NAMALWA (cell line): Measurements from ENCODE around the gene PDE4D.
"Not testable (repeated sequence)": the region's sequence is repeated elsewhere in the genome, so short reads cannot be mapped to it uniquely, and the experiment has no call there.

Experiments used
- DNase-seq: peaks from one replicate; pipeline ENCODE4 v3.0.0-alpha.2; 2015; ENCODE audit warnings: low spot score

PDE4D gene

DNA sequence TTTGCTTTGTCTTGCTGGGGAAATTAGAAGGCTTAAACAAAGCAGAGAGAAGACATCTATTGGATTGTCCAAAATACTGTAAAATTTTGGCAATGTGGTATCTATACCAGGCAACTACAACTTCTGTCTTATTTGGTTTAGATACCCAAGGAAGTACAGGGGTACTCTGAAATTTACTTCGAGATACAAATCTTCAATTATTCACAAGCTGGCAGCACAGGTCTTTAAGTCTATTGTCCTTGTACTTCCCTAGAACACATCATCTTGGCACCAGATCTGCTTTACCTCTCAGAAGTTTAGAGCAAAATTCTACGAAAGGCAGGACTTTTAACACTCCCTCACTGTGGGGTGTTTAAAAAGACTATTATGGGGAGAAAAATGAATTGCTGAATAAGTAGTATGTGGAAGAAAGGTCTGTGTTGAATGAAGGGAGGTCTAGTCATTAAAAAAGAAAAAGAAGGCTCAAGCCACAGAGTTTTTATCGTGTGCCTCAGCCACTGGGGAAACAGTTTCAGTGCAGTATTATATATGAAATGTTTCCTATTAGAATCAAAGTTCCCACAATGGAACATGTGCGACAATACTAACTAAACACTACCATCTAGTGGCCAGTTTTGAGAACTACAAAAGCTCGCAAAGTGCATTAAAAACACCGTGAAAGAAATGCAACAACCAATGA is 93.7 kb downstream of the PDE4D start:
- peak; percentile 76 for DNase-seq

DNA sequence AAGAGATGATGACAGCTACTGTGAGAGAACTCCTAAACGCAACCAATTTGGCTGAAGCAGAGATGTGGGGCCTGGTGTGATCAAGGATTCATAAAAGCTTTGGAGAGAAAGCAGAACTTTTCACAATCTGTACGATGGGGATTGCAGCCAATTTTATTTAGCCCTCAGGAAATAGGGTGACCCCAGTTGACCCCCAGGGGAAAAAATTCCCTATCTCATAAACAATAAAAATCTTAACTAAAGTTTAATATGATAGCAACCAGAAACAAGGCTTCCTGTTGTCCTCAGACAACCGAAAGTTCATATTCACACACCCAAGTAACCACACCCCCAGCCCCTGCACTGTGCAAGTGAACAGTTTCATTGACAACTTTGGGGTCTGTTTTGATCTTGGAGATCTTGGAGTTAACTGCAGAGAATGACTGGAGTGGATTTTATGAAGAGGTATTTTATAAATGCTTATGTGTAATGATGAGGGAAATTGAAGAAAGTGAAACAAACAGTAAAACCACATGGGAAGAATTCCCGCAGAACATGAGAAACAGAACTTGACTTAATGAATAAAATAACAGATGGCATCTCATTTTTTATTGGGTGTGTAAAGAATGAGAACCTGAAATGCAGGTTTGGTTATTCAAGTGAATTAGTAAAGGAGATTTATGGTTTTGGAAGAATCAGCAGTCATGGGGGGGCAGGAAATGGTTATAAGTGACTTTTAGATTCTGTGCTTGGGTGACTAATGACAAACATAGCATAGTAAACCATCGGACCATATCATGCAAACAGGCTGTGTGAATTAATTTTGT is 94.5 kb downstream of the PDE4D start:
- DNase-seq: peak; percentile 50

DNA sequence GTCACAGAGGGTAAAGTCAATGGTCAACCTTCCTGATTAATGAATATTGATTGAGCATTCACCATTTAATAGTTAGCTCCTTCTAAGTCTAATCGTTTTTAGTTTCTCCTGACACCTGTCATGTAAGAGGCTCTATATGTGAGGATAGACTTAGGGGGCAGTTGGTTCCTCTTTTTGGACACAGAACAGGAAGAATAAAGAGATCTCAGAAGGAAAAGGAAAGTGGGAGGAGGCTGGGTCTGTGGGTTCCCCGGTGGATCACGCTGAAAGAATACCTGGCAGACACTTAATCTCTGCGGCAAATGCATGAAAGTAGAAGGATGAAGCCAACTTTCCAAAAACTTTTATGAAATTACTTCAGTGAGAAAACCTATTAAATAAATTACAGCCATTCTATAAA is 98.4 kb downstream of the PDE4D start:
- no peak for DNase-seq

DNA sequence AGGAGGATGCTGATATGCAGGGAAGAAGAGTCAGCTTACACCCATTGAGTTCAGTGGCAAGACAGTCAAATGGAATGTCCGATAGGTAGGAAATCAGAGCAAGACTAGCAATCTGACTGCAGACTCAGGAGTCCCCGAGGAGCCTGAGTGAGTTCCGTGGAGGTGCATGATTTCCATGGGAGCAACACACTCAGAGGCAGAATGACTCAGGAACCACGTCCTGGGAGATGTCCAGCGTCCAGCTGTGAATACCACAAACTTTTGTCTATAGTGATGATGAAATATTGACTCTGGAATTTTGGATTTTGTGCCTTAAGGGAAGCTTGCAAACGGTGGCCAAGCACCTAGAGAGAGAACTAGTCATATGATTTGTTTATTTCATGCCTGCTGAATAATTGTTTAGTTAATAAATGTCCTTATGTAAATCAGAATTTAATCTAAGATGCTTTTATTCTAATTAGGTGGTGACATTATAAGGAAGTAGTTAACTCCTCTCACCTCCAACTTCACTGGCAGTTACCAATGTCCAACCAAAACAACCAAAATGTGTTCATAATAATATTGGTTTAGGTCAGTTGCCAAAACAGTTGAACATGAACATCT is 100.4 kb downstream of the PDE4D start:
- DNase-seq: no peak

DNA sequence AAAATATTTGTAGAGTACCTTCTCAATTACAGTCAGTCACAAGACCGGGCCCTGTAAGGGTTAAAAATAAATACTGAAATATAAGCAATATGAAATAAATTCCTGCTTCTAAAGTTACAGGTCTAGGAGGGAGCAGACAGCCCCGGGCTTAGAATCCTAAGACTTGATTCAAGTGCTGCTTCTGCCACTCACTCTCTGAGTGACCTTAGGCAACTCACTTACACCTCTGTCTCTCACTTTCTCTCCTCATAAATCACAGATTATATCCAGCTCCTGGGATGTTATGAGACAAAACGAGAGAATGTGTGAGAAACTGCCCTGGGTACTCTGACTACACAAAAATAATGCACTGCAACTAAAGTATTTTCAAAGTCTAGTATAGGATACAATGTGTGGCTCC is 101.9 kb downstream of the PDE4D start:
- no peak for DNase-seq

DNA sequence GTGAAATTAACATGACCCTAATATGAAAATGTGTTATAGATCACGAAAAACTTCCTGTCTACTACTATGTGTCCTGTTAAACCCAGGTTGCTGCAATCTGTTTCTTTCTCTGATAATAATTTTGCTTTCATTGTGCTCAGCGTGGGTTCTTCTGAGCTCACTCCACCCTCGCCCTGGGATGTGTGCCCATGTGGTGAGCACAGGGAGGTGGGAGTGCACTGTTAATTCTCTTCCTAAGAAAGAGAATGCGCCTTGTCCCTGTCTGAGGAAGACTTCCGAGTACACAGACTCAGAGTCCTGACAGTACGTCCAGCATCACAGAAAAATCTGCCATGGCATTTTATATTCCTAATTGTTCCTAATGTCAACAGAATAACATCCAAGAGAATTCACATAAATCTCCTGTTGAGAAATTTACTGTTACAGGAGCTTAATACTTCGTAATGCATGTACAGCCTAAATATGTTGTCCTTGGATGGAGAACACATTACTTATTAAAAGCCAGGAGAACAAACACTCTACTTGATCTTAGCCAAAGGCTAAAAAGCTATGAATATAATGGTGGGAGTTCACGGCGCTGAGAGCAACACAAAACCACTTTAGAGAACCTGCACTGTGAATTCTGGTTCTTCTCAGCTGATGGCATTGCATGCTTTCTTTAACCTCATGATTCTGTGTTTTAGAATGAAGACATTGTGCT is 102.6 kb downstream of the PDE4D start:
- DNase-seq: no peak

DNA sequence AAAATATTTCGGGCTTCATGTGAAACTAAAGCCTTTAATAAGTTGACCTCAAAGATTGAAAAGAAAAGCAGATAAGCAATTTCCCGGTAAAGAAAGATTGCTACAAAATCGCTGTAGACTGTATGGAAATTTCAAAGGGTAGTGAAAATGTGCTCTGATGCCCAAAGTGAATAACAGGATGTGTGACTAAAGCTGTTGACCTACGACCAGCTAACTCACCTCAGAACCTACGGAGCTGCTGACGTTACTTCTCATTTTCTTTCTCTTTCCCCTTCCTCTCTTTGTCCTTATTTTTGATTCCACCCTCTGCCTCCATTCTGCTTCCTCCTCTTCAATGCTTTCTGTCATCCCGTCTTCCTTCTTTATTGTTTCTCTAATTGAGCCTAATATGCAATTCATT is 103.2 kb downstream of the PDE4D start:
- no peak for DNase-seq

DNA sequence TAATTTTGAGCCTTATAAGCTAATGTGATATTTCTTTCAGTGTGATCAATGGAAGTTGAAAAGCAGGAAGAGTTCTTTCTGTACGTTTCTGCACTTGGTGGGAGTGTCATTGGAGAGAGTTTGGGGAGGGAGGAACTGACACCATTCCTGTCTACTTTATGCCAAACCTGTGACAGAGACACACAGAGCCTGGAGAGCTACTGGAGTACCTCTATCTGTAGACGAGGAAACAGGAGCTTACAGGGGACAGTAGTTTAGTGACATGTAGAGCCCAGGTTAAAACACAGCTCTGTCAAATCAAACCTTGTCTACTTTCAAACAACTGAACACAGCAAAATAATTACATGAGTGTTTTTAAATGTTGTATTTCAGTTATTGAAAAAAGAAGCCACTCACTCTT is 103.6 kb downstream of the PDE4D start:
- DNase-seq: no peak

DNA sequence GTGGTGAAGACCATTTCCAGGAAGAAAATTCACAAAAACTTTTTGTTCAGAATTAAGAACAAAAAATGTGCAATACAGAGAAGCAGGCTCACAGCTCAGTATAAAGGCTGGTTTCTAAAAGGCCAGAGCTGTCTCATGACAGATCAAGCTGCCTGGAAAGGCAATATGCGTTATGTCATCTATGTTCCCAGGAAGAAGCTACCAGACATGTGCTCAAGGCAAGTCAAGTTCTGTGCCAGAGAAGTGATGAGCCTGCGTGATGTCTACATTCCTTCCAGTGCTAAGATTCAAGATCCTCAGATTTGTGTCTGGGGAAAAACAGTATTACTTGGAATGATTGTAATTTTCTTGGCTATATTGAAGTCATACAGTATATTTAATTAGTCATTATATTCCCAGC is 104.3 kb downstream of the PDE4D start:
- no peak for DNase-seq

DNA sequence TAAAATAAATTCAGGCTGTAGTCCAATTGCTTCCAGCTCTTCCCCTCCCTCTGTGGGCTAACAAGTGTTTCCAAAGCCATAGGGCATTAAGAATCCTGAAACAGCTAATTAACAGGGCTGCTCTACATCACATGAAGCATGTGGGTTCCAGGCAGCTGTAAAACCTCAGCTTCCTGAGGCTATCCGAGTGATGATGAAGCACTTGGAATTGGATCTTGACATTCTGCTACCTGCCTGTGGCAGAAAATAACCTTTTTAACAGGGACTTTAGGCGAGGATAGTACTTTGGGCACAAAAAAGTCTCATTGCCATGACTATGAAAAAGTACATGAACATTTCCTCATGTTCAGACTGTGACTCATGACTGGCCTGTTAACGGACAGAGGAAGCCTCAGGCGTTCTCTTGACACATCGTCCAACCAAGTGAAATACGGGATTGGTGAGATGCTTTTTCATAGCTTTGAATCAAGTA is 107.2 kb downstream of the PDE4D start:
- DNase-seq: no peak

DNA sequence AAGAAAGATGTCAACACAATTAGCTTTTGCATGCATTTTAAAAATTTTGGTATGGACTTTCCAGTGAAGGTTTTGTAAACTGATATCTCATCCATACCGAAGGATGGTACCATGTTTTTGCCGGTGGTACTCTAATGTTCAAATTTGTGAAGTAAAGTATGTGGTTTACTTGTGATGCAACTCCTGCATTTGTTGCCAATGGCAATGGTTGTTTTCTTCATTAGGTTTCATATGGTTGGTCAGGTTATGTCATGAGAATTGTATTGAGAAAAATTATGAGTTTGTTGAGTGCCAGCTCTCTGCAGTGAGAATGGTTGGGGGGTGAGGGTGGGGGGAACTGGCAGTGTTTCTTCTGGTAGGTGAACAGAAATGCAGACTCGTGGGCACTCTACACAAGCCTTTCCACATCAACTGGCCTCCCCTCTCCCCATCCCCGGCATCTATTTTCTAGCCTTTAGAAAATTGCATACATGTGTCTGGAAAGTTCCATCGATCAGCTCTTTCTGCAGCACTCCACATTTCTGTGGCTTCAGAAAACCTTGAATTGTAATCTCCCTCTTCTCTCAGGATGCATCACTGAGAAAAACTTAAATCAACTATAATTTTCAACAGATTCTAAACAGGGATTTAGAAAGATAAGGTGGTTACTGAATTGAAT is 107.7 kb downstream of the PDE4D start:
- no peak for DNase-seq

DNA sequence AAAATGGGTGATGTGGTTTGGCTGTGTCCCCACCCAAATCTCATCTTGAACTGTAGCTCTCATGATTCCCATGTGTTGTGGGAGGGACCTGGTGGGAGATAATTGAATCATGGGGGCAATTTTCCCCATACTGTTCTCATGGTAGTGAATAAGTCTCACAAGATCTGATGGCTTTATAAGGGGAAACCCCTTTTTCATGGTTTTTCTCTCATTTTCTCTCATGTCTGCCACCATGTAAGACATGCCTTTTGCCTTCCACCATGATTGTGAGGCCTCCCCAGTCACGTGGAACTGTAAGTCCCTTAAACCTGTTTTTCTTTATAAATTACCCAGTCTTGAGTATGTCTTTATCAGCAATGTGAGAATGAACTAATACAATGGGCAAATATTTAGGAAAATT is 108.8 kb downstream of the PDE4D start:
- not testable (repeated sequence) for DNase-seq

DNA sequence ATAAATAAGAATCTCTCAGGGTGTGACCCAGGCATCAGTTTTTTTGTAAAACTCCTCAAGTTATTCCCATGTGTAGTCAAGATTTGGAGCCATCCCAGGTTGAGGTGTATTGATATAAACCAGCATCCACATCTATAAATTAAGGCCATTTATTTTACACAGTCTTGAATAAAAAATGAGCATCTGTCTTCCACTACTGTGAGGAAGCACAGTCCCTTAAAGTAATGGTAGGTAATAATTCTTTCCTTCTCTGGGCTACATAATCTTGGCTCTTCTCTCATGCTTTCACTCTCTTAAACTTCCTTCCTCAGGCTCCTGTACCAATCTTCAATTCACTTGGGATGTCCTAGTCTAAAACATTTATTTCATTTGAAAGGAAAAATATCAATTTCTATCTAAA is 110.3 kb downstream of the PDE4D start:
- no peak for DNase-seq

DNA sequence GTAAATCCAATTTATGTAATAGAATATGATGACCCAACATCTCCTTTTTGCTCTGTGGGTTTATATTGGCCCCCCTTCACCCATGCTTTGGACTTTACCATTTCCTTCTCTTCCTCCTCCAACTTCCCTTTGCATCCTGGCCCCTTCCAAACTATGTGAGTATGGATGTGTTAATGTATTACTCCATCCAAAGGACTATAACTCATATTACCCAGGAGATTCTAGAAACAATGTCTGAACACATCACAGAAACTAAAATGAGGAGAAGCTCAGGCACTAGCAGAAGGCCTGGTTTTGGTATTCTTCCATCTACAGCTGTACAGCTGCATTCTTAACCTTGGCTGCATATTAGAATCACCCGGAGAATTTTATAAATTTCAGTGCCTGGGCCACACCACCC is 110.7 kb downstream of the PDE4D start:
- DNase-seq: no peak

DNA sequence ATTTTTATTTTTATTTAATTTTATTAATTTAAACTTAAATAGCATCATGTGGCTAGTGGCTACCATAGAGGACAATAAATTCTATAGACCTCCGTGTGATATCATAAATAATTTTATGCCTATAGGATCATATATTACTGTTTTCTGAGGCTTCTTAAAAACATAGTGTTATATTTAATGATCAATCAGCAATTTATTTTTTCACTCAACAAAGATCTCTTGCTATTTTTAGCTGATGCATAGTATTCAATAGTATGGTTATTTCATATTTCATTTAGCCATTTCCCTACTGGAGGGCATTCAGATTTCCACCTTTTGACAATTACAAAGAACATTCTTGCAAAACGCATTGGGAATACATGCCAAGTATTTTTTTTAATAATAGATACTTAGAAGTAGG is 114.1 kb downstream of the PDE4D start:
- DNase-seq: no peak

DNA sequence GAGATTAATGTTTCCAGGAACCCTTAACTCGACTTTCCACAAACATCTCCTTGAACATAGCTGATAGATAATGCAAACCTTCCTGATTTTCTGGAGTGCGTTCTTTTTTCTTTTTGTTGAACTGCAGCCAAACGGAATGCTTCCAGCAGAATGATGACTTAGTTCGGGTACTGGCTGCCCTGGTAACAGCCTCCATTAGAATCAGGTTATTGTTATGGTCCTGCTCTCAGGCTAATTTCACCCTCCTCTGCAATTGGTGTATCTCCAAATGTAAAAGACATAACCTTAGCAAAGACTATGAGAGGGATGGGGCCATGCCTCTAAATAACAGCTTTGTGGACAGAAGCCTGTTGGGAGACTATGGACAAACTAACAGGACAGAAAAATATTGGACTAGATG is 116.5 kb downstream of the PDE4D start:
- no peak for DNase-seq

DNA sequence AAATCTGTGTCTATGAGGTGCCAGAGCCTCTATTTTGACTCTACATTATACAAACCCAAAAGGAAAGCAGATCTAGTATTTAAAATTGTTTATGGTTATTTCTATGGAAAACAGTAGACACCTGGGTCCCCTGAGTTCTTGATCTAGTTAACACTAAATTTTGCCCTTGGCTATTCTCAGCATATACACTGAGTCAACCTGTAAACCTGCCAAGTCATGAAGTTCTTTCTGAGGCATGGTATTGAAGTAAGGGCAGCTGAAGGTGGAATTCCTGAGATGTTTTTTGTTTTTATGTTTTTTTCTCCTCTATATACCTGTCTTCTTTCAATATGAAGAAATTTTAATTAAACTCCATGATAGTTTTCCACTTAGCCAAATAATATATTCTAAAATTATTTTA is 120.2 kb downstream of the PDE4D start:
- DNase-seq: no peak

DNA sequence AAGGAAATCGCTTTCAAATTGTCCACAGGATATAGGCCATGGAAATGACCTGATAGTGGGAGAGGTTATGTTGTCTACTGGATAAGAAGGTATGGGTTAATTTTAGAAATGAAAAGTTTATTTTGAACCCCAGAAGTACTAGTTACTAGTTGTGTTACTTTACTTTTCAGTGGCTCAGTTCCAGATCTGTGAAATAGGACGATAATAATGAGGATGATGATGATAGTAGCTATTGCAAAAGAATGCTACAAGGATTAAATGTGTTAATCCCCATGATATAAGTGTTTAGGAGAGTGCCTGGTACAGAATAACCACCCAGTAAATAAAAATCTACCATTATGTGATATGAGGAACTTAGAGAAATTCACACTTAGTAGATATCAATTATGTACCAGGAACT is 120.8 kb downstream of the PDE4D start:
- DNase-seq: no peak

DNA sequence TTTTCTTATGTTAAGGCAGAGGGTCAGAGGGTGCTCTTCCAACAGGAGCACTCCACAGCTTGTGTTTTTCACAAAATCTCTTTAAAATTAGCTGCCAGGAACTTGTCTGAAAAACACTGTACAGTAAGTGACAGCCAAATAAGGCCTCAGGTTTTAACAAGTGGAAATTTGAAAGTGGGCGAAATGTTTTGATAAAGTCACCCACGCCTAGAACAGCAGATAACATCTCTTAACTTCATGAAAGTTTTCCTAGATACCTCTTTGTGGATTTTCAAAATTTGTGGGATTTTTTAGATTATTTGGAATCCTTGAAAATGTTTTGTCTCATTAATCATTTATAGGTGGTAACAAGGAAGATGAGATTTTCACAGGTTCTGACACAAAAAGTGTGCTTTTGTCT is 121.3 kb downstream of the PDE4D start:
- DNase-seq: no peak

DNA sequence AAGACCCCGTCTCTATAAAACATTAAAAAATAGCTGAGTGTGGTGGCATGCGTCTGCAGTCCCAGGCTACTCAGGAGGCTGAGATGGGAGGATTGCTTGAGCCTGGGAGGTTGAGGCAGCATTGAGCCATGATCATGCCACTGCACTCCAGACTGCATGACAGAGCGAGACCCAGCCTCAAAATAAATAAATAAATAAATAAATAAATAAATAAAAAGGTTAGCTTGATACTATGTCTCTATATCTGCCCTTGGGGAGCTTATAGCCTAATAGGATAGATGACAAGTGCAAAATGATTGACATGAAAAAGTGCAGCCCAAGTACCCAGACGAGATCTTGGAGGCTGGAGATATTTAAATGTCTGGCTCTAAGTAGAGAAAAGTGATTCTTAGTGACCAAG is 122.6 kb downstream of the PDE4D start:
- no peak for DNase-seq

DNA sequence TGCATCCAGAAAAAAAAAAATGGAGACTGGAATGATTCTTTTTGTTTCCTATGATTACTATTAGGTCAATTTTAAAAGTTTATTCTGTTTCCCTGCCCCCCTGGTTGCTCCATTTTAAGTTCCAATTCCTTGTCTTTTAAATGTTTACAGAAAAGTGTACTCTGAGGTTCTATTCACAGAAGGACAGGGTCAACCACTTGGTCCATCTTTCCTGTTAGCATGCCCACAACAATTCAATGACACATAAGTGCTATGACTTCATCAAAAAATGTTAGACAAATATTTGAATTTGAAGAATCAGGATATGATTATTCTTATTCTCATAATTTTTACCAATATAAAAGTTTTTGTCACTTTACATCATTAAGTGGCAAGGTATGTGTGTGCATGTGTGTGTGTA is 123.7 kb downstream of the PDE4D start:
- DNase-seq: no peak

DNA sequence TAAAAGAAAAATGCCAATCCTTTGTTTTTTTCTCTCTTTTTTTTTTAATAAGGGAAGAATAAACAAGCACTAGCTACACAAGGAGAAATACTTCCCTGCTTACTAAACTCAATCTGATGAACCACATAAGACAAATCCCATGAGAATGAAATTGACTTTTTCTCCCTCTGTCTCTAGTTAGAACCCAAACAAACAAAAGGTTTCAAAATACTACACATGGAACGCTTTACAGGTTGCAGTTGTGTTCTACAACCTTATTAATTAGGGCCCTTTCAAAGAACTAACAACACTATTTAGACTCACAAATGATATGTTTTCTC is 124.5 kb downstream of the PDE4D start:
- peak; percentile 1 for DNase-seq
